Fibroblast of lung (primary cell): ENCODE measurements around the gene SRPX. TPM values are rescaled to one million over a fixed set of nuclear protein-coding genes. Genes with fewer than 3 reads are reported as not detected.

Experiments
- DNase-seq, 2 donors: peaks; one replicate each; pipeline versions ENCODE4 v3.0.0 to v3.0.0-alpha.2; 2010; ENCODE audit warnings: low read depth in 2 of 2
- H2AFZ ChIP-seq: 2 replicates; pipeline ENCODE4 v1.5.1; 2012; ENCODE audit warnings: low read length, control low read depth, inconsistent platforms
- H3K27ac ChIP-seq: 2 replicates; pipeline ENCODE4 v1.5.1; 2011; ENCODE audit warnings: low read length, control low read depth; ENCODE audit not compliant: insufficient read depth
- H3K27me3 ChIP-seq: 2 replicates; pipeline ENCODE4 v1.5.1; 2011; ENCODE audit warnings: mild to moderate bottlenecking, low read length; ENCODE audit not compliant: control insufficient read depth, insufficient read depth
- H3K36me3 ChIP-seq: 2 replicates; pipeline ENCODE4 v1.5.1; 2011; ENCODE audit warnings: low read length; ENCODE audit not compliant: control insufficient read depth, insufficient read depth
- H3K4me1 ChIP-seq: 2 replicates; pipeline ENCODE4 v1.5.1; 2011; ENCODE audit warnings: low read length; ENCODE audit not compliant: control insufficient read depth, insufficient read depth; ENCODE audit errors: extremely low read depth
- H3K4me2 ChIP-seq: 2 replicates; pipeline ENCODE4 v1.5.1; 2011; ENCODE audit warnings: low read length, control low read depth; ENCODE audit not compliant: insufficient read depth; ENCODE audit errors: extremely low read depth
- H3K4me3 ChIP-seq, 4 experiments: fragments of 200-600 bp in 1 of 4; sonication (generic) in 1 of 4; replicated peaks in 1 of 4; 2 replicates each; pipeline ENCODE4 v1.5.1; 2011 to 2016; ENCODE audit warnings: low read length in 4 of 4, low read depth in 3 of 4, mild to moderate bottlenecking in 3 of 4, control low read depth in 2 of 4, inconsistent platforms in 1 of 4, mixed read lengths in 1 of 4; ENCODE audit not compliant: insufficient read depth in 1 of 4; ENCODE audit errors: control extremely low read depth in 1 of 4
- H3K79me2 ChIP-seq: 2 replicates; pipeline ENCODE4 v1.5.1; 2012; ENCODE audit warnings: mild to moderate bottlenecking, low read length, inconsistent platforms; ENCODE audit not compliant: control insufficient read depth, insufficient read depth
- H3K9ac ChIP-seq: 2 replicates; pipeline ENCODE4 v1.5.1; 2011; ENCODE audit warnings: mild to moderate bottlenecking, low read length, control low read depth; ENCODE audit not compliant: insufficient read depth
- H3K9me3 ChIP-seq: 2 replicates; pipeline ENCODE4 v1.5.1; 2012; ENCODE audit warnings: low read depth, low read length; ENCODE audit not compliant: control insufficient read depth, insufficient read depth
- H4K20me1 ChIP-seq: 2 replicates; pipeline ENCODE4 v1.5.1; 2011; ENCODE audit warnings: low read length; ENCODE audit not compliant: control insufficient read depth, insufficient read depth; ENCODE audit errors: extremely low read depth
- EZH2 ChIP-seq: IDR thresholded peaks from 2 replicates; pipeline ENCODE4 v1.5.1; 2012; ENCODE audit warnings: low read length, control low read depth, mild to moderate bottlenecking; ENCODE audit errors: missing control alignments
- polyA plus RNA-seq, 2 donors: library from polyadenylated mRNA; depleted of rRNA in 1 of 2; stranded (reverse) in 1 of 2; unstranded in 1 of 2; fragments of >200 nt; gene quantifications; 2 replicates each; pipeline ENCODE4 v1.2.1, GENCODE V29; 2011 to 2012; ENCODE audit warnings: missing spikeins in 1 of 2
- total RNA-seq: library from RNA; depleted of rRNA; stranded (reverse); fragments of >200 nt; gene quantifications from 2 replicates; pipeline ENCODE4 v1.2.1, GENCODE V29; 2014
- TF ChIP-seq, protein P1 (sequence below), 2 donors: IDR thresholded peaks in 1 of 2; conservative IDR thresholded peaks in 1 of 2; 1 replicate in 1 of 2; 2 replicates in 1 of 2; pipeline ENCODE4 v1.5.1; 2011 to 2012; ENCODE audit warnings: low read length in 2 of 2, control low read depth in 1 of 2, inconsistent platforms in 1 of 2, low read depth in 1 of 2, mild to moderate bottlenecking in 1 of 2

SRPX gene
- total and polyA plus RNA-seq, 2 donors (not counting 1 experiment from before 2014, with no cell fraction given): 84.9 to 141 TPM

DNA sequence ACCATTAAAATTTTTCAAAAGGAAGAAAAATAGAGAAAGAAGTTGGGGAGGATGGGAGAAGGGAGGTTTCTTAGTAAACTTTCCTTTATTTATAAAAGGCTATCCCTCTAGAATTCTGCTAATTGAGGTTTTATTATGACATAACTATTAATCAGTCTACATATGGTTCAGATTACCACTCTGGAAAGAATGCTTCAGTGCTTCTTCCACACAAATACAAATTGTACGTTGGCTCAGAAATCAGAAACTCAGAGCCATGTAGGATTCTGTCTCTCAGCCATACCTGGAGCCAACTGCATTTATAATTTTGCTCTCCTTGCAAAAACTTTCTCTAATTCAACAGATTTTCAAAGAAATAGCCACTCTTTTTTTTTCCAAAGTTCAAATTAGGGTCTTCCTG, 37.1 kb downstream of the SRPX start:
- Histone ChIP-seq H3K9ac (no peak overlapping the region), H3K36me3 (no peaks in the 10 kb centered on the region), H3K27ac (no peak overlapping the region), H4K20me1 (peaks cover 2% of the 10 kb centered on the region), H3K4me3 (no peak overlapping the region), H2AFZ (no peak overlapping the region), H3K4me2 (no peak overlapping the region), H3K79me2 (no peaks in the 10 kb centered on the region), H3K9me3 (no peaks in the 10 kb centered on the region), H3K27me3 (no peaks in the 10 kb centered on the region), H3K4me1 (no peaks in the 10 kb centered on the region)
- TF ChIP-seq, protein P1, sequence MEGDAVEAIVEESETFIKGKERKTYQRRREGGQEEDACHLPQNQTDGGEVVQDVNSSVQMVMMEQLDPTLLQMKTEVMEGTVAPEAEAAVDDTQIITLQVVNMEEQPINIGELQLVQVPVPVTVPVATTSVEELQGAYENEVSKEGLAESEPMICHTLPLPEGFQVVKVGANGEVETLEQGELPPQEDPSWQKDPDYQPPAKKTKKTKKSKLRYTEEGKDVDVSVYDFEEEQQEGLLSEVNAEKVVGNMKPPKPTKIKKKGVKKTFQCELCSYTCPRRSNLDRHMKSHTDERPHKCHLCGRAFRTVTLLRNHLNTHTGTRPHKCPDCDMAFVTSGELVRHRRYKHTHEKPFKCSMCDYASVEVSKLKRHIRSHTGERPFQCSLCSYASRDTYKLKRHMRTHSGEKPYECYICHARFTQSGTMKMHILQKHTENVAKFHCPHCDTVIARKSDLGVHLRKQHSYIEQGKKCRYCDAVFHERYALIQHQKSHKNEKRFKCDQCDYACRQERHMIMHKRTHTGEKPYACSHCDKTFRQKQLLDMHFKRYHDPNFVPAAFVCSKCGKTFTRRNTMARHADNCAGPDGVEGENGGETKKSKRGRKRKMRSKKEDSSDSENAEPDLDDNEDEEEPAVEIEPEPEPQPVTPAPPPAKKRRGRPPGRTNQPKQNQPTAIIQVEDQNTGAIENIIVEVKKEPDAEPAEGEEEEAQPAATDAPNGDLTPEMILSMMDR (conservative IDR thresholded peaks at IDR 0.05 in 1 of 2, IDR thresholded peaks at IDR 0.05 in 1 of 2; ENCODE audit: low read depth in 1 of 2, low read length in 2 of 2): no peak
- TF ChIP-seq EZH2: no peak
- DNase-seq: peak; percentile 53 to 58

DNA sequence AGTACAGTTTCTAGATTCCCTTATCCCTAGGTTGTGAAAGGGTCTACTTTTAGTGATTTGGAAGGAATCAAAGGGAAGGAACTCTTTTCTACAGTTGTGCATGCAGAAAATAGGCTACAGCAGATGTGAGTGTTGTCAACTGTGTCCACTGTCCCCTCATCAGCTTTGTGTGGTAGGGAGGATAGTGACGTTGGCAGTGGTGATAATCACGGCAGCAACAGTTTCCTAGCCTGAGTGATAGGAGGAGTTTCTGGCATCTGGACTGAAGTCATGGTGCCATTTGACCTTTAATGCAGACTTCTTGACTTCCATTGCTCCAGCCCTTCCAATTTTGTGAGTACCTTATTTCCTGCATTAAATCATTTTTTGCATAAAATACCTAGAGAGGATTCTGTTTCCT, 39.3 kb downstream of the SRPX start:
- Histone ChIP-seq H4K20me1 (peaks cover 2% of the 10 kb centered on the region), H3K9me3 (no peaks in the 10 kb centered on the region), H3K4me1 (no peaks in the 10 kb centered on the region), H3K27ac (no peak overlapping the region), H3K9ac (no peak overlapping the region), H3K36me3 (no peaks in the 10 kb centered on the region), H3K4me2 (no peak overlapping the region), H2AFZ (no peak overlapping the region), H3K4me3 (no peak overlapping the region), H3K79me2 (no peaks in the 10 kb centered on the region), H3K27me3 (no peaks in the 10 kb centered on the region)
- no peak for TF ChIP-seq EZH2
- TF ChIP-seq, protein P1 (conservative IDR thresholded peaks at IDR 0.05 in 1 of 2, IDR thresholded peaks at IDR 0.05 in 1 of 2; ENCODE audit: low read depth in 1 of 2, low read length in 2 of 2): no peak
- no peak for DNase-seq

DNA sequence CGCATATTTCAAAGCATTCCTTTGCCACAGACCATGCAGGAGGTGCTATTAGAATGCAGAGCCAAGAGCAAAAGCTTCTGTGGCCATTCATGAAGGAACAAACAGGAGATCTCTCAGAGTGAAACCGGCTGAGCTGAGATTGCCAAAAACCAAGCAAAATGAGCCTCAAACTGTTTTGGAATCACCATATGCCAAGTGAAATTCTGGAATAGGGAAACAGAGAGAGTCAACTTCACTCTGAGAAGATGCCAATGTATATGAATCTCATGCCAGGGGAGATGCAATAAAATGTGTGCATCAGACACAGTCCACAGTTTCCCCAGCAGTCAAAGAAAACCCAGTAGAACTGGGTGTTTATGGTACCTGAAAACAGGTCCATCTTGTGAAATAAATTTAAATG, 42.3 kb downstream of the SRPX start:
- H3K79me2 ChIP-seq: no peaks in the 10 kb centered on the region
- H2AFZ ChIP-seq: no peak overlapping the region
- no peaks in the 10 kb centered on the region for H3K36me3 ChIP-seq
- TF ChIP-seq EZH2: no peak
- TF ChIP-seq, protein P1 (conservative IDR thresholded peaks at IDR 0.05 in 1 of 2, IDR thresholded peaks at IDR 0.05 in 1 of 2; ENCODE audit: low read depth in 1 of 2, low read length in 2 of 2): no peak
- H3K4me1 ChIP-seq: no peaks in the 10 kb centered on the region
- H3K9me3 ChIP-seq: no peaks in the 10 kb centered on the region
- no peak overlapping the region for H3K9ac ChIP-seq
- H3K27me3 ChIP-seq: no peaks in the 10 kb centered on the region
- H3K4me2 ChIP-seq: no peak overlapping the region
- H4K20me1 ChIP-seq: peaks cover 2% of the 10 kb centered on the region
- H3K4me3 ChIP-seq: no peak overlapping the region
- H3K27ac ChIP-seq: no peak overlapping the region
- peak in 1 of 2 donors; percentile 27 for DNase-seq
